ENCODE results near the gene GPATCH2L. TPM values are rescaled to one million over a fixed set of nuclear protein-coding genes. Genes with fewer than 3 reads are reported as not detected.

Gene GPATCH2L
- total RNA-seq, 6 experiments from 2014 or later, result 38.3 to 44.8 (median 41.9) TPM

DNA sequence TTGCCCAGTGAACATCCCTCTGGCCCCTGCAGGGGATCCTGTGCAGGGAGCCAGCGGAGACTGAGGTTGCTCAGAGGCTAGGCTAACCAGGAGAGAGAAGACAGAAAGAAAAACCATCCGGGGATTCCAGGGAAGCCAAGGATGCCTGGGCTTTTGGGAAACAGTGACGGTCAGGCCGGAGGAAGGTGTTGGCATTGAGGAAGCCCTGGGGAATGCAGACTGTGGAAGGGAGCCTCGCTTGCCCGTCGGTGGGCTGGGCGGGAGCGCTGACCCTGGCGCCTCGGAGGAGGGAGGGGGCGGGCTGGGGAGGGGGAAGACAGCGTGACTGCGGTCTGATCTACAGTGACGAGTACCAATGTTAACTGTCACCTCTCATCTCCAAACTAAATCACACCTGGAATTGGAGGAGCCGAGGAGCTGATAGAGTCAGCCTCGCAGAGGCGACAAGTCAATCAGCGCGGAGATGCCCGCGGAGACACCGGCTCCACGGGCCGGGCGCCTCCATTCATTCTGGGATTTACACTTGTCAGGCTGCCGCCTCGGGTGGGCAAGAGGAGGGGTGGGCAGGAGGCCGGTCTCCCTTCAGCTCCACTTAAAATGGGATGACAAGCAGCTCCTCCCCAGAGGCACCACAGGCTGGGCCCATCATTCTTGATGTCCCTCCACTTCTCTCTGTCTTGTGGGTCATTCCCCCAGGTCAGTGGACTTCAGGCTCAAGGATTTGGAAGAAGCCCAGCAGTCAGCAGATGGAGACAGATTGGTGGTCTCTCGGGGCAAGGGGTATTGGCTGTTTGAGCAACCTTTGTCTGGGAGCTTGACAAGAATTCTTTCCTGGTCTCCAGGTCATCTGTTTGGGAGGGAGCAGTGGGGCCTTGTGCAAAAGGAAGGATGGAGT is 20.4 kb upstream of the GPATCH2L start:
- H3K9me3 Mint-ChIP-seq, result no peaks in the 10 kb centered on the region
- no peaks in the 10 kb centered on the region for H3K4me1 Mint-ChIP-seq (ENCODE audit: low read depth)
- no peak for DNase-seq
- H3K4me3 Mint-ChIP-seq, result no peak overlapping the region
- no peaks in the 10 kb centered on the region for H3K36me3 Mint-ChIP-seq (ENCODE audit: low read depth)
- peaks cover 31% of the 10 kb centered on the region for H3K27me3 Mint-ChIP-seq (ENCODE audit: insufficient read depth)
- TF ChIP-seq, protein P1, sequence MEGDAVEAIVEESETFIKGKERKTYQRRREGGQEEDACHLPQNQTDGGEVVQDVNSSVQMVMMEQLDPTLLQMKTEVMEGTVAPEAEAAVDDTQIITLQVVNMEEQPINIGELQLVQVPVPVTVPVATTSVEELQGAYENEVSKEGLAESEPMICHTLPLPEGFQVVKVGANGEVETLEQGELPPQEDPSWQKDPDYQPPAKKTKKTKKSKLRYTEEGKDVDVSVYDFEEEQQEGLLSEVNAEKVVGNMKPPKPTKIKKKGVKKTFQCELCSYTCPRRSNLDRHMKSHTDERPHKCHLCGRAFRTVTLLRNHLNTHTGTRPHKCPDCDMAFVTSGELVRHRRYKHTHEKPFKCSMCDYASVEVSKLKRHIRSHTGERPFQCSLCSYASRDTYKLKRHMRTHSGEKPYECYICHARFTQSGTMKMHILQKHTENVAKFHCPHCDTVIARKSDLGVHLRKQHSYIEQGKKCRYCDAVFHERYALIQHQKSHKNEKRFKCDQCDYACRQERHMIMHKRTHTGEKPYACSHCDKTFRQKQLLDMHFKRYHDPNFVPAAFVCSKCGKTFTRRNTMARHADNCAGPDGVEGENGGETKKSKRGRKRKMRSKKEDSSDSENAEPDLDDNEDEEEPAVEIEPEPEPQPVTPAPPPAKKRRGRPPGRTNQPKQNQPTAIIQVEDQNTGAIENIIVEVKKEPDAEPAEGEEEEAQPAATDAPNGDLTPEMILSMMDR (IDR thresholded peaks at IDR 0.05), result no peak
- H3K27ac Mint-ChIP-seq, result no peak overlapping the region

- no peaks in the 10 kb centered on the region for H3K9me3 Mint-ChIP-seq
- H3K27me3 Mint-ChIP-seq (ENCODE audit: insufficient read depth), result peaks cover 39% of the 10 kb centered on the region
- no peaks in the 10 kb centered on the region for H3K4me1 Mint-ChIP-seq (ENCODE audit: low read depth)
- no peak overlapping the region for H3K27ac Mint-ChIP-seq
- no peak for DNase-seq
- H3K4me3 Mint-ChIP-seq, result no peak overlapping the region
- TF ChIP-seq, protein P1 (IDR thresholded peaks at IDR 0.05), result no peak
- no peaks in the 10 kb centered on the region for H3K36me3 Mint-ChIP-seq (ENCODE audit: low read depth)
Measured at GRCh38 chr14:76133103-76133502, 18.6 kb upstream of the GPATCH2L start.

- Mint-ChIP-seq H3K4me3 (no peak overlapping the region), H3K9me3 (no peaks in the 10 kb centered on the region), H3K27me3 (ENCODE audit: insufficient read depth) (peaks cover 47% of the 10 kb centered on the region), H3K4me1 (ENCODE audit: low read depth) (no peaks in the 10 kb centered on the region), H3K27ac (no peak overlapping the region), H3K36me3 (ENCODE audit: low read depth) (no peaks in the 10 kb centered on the region)
- no peak for DNase-seq
- TF ChIP-seq, protein P1 (IDR thresholded peaks at IDR 0.05), result no peak
Measured at GRCh38 chr14:76134231-76134630, 17.5 kb upstream of the GPATCH2L start.

- H3K4me1 Mint-ChIP-seq (ENCODE audit: low read depth), result no peaks in the 10 kb centered on the region
- DNase-seq, result no peak
- H3K27me3 Mint-ChIP-seq (ENCODE audit: insufficient read depth), result peaks cover 56% of the 10 kb centered on the region
- TF ChIP-seq, protein P1 (IDR thresholded peaks at IDR 0.05), result no peak
- no peaks in the 10 kb centered on the region for H3K9me3 Mint-ChIP-seq
- no peak overlapping the region for H3K27ac Mint-ChIP-seq
- no peak overlapping the region for H3K4me3 Mint-ChIP-seq
- H3K36me3 Mint-ChIP-seq (ENCODE audit: low read depth), result no peaks in the 10 kb centered on the region
Measured at GRCh38 chr14:76135722-76136121, 16.0 kb upstream of the GPATCH2L start.

DNA sequence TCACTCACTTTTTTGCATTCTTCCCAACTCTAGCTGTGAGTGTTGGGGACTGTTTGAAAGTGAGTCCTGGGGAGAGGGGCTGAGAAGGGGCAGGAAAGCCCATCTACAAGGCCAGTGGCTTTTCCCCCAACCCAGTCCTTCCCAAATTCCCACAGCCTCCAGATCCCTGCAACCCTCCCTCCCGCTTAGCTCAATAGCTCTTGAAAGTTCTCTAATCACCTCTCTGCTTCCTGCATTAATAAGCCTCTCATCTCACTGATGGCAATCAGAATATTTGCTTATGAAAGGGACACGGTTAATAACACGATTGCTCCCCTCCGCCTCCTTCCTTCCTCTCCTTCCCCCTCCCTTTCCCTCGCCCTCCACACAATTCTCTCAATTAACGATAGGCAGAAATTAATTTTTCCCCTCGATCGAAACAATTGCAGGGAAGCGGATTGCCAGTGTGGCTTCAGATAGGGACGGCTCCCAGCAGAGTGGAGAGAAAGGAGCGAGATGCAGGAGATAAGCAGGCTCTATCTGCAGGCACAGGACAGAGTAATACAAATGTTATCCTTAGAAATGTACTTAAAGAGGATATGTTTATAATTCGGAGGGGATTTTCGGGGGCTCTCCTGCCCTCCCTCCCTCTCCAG is 15.1 kb upstream of the GPATCH2L start:
- Mint-ChIP-seq H3K36me3 (ENCODE audit: low read depth) (no peaks in the 10 kb centered on the region), H3K4me3 (no peak overlapping the region), H3K27ac (no peak overlapping the region), H3K9me3 (no peaks in the 10 kb centered on the region), H3K4me1 (ENCODE audit: low read depth) (no peaks in the 10 kb centered on the region), H3K27me3 (ENCODE audit: insufficient read depth) (peaks cover 52% of the 10 kb centered on the region)
- TF ChIP-seq, protein P1 (IDR thresholded peaks at IDR 0.05), result no peak
- DNase-seq, result no peak
